K562 (cell line): ENCODE measurements around the gene CCL4L2. TPM values are rescaled to one million over a fixed set of nuclear protein-coding genes. Genes with fewer than 3 reads are reported as not detected.

ENCODE experiments used
- polyA plus RNA-seq, 8 experiments: library from polyadenylated mRNA; depleted of rRNA in 4 of 8; stranded (reverse) in 5 of 8; unstranded in 3 of 8; fragments of >200 nt; fragmentation: Nextera tagmentation in 2 of 8; fragmentation: Illumina TruSeq in 1 of 8; extraction: Ambion mirVana in 2 of 8; extraction: Trizol in 1 of 8; gene quantifications; 2 replicates each; pipeline versions ENCODE4 v1.2.1 to v1.2.3, GENCODE V29; 2011 to 2014; ENCODE audit warnings: inconsistent platforms in 1 of 8, missing spikeins in 1 of 8
- total RNA-seq, 7 experiments: library from RNA; depleted of rRNA in 6 of 7; stranded (reverse); fragments of >200 nt in 6 of 7; fragmentation: Illumina TruSeq in 2 of 7; extraction: Trizol in 2 of 7; gene quantifications; 2 replicates each; pipeline versions ENCODE4 v1.2.1 to v1.2.3, GENCODE V29; 2011 to 2021; ENCODE audit warnings: low replicate concordance in 1 of 7
- TF ChIP-seq, protein P1 (sequence below), 2 experiments: fragments of 450-650 bp in 1 of 2; sonication (generic) in 1 of 2; formaldehyde crosslinking in 1 of 2; IDR thresholded peaks; 2 replicates each; pipeline versions ENCODE4 v1.7.1 to v1.9.0; 2016 to 2022; ENCODE audit warnings: inconsistent platforms in 1 of 2, mild to moderate bottlenecking in 1 of 2, missing genetic modification reagents in 1 of 2

The CCL4L2 gene
- total and polyA plus RNA-seq, 9 of the 15 experiments (the other 6 are each of a cell fraction or from before 2014, with no cell fraction given), result 0.11 to 0.51 (median 0.38) TPM; not detected in 6

- TF ChIP-seq, protein P1, sequence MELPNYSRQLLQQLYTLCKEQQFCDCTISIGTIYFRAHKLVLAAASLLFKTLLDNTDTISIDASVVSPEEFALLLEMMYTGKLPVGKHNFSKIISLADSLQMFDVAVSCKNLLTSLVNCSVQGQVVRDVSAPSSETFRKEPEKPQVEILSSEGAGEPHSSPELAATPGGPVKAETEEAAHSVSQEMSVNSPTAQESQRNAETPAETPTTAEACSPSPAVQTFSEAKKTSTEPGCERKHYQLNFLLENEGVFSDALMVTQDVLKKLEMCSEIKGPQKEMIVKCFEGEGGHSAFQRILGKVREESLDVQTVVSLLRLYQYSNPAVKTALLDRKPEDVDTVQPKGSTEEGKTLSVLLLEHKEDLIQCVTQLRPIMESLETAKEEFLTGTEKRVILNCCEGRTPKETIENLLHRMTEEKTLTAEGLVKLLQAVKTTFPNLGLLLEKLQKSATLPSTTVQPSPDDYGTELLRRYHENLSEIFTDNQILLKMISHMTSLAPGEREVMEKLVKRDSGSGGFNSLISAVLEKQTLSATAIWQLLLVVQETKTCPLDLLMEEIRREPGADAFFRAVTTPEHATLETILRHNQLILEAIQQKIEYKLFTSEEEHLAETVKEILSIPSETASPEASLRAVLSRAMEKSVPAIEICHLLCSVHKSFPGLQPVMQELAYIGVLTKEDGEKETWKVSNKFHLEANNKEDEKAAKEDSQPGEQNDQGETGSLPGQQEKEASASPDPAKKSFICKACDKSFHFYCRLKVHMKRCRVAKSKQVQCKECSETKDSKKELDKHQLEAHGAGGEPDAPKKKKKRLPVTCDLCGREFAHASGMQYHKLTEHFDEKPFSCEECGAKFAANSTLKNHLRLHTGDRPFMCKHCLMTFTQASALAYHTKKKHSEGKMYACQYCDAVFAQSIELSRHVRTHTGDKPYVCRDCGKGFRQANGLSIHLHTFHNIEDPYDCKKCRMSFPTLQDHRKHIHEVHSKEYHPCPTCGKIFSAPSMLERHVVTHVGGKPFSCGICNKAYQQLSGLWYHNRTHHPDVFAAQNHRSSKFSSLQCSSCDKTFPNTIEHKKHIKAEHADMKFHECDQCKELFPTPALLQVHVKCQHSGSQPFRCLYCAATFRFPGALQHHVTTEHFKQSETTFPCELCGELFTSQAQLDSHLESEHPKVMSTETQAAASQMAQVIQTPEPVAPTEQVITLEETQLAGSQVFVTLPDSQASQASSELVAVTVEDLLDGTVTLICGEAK (IDR thresholded peaks at IDR 0.05), result peak; percentile 82
- TF ChIP-seq, protein P1 (CRISPR knock-in tag; IDR thresholded peaks at IDR 0.05), result no peak
These were observed 25.4 kb upstream of the CCL4L2 start (continued) for GRCh38 chr17:36185416-36185815.
